Panc1 (cell line): Measurements from ENCODE around the gene WASF3. TPM values are rescaled to one million over a fixed set of nuclear protein-coding genes. Genes with fewer than 3 reads are reported as not detected.

Experiments used
- ATAC-seq: fragments of 200-7000 bp; cut with Tn5 transposase; 2 replicates; pipeline ENCODE4 v1.9.1; 2020; ENCODE audit warnings: mild to moderate bottlenecking, moderate library complexity
- BruUV-seq: library from RNA; stranded (reverse); fragments of 400-500 nt; replicated peaks from 2 replicates; lab custom pipeline; 2021; lab: Mats Ljungman, UMichigan
- CTCF ChIA-PET: fragments of 300-600 bp; sonication (Branson Sonifier 250); formaldehyde crosslinking; loops from one replicate; lab custom pipeline; 2022; ENCODE audit warnings: antibody characterized with exemption; lab: Charles Lee
- POLR2A ChIA-PET: fragments of 300-600 bp; sonication (Branson Sonifier 250); formaldehyde crosslinking; loops from one replicate; lab custom pipeline; 2022; ENCODE audit warnings: antibody characterized with exemption; lab: Charles Lee
- DNase-seq: peaks from one replicate; pipeline ENCODE4 v3.0.0-alpha.2; 2010; ENCODE audit warnings: low read depth, low spot score
- H3K27ac ChIP-seq: 2 replicates; pipeline ENCODE4 v1.5.1; 2011; ENCODE audit warnings: mild to moderate bottlenecking, low read length, inconsistent platforms
- H3K27me3 ChIP-seq: fragments of 200-500 bp; sonication (Bioruptor generic); 2 replicates; pipeline ENCODE4 v1.6.0; 2014; ENCODE audit warnings: low read length, inconsistent platforms; ENCODE audit not compliant: control insufficient read depth, insufficient read depth
- H3K36me3 ChIP-seq: fragments of 200-500 bp; sonication (Bioruptor generic); 2 replicates; pipeline ENCODE4 v1.5.1; 2014; ENCODE audit warnings: inconsistent platforms, mild to moderate bottlenecking, low read length, moderate library complexity; ENCODE audit not compliant: control insufficient read depth, insufficient read depth
- H3K4me1 ChIP-seq: 2 replicates; pipeline ENCODE4 v1.5.1; 2011; ENCODE audit warnings: inconsistent platforms, mild to moderate bottlenecking, low read length, moderate library complexity; ENCODE audit not compliant: control insufficient read depth, insufficient read depth
- H3K4me3 ChIP-seq, 2 experiments: 2 replicates each; pipeline ENCODE4 v1.5.1; 2011 to 2012; ENCODE audit warnings: low read depth in 2 of 2, low read length in 2 of 2, mild to moderate bottlenecking in 2 of 2, inconsistent platforms in 1 of 2, moderate library complexity in 1 of 2
- H3K9me3 ChIP-seq: fragments of 200-500 bp; sonication (Bioruptor generic); 2 replicates; pipeline ENCODE4 v1.5.1; 2014; ENCODE audit warnings: low read depth, mild to moderate bottlenecking, inconsistent platforms, low read length, moderate library complexity; ENCODE audit not compliant: control insufficient read depth, insufficient read depth
- POLR2AphosphoS5 ChIP-seq: IDR thresholded peaks from 2 replicates; pipeline ENCODE4 v1.6.1; 2012; ENCODE audit warnings: mild to moderate bottlenecking, low read depth, low read length, moderate library complexity
- SIN3A ChIP-seq: IDR thresholded peaks from 2 replicates; pipeline ENCODE4 v1.6.1; 2012; ENCODE audit warnings: low read depth, mild to moderate bottlenecking, low read length, moderate library complexity, borderline replicate concordance; ENCODE audit not compliant: insufficient read depth
- TCF7L2 ChIP-seq: IDR thresholded peaks from 2 replicates; pipeline ENCODE4 v1.6.1; 2011; ENCODE audit warnings: mild to moderate bottlenecking, low read depth, low read length, inconsistent platforms
- in situ Hi-C: cut with HindIII; loops from 2 replicates; pipeline ENCODE4 v1.10.0; 2016; ENCODE audit warnings: low sequenced_read_pairs, low pct_unique_long_range_greater_than_20kb
- intact Hi-C: fragments of 100-400 bp; cut with micrococcal nuclease; formaldehyde crosslinking; loops from one replicate; pipeline ENCODE4 v1.10.0; 2022; ENCODE audit not compliant: unreplicated experiment
- total RNA-seq: library from RNA; stranded (reverse); gene quantifications from one replicate; pipeline ENCODE4 v1.2.1, GENCODE V29; 2021; ENCODE audit not compliant: unreplicated experiment
- TF ChIP-seq, protein P1 (sequence below), 2 experiments: IDR thresholded peaks; 2 replicates each; pipeline ENCODE4 v1.6.1; 2011 to 2012; ENCODE audit warnings: low read depth in 2 of 2, control low read depth in 1 of 2, low read length in 1 of 2, mild to moderate bottlenecking in 1 of 2, moderate library complexity in 1 of 2; ENCODE audit not compliant: insufficient read depth in 1 of 2
- TF ChIP-seq, protein P2 (sequence below): fragments of 450-650 bp; IDR thresholded peaks from 2 replicates; pipeline ENCODE4 v1.5.1; 2017; ENCODE audit warnings: mild to moderate bottlenecking

Gene WASF3
- total RNA-seq, 1 experiment from 2014 or later = 20.2 TPM

- DNase-seq (no peak), ATAC-seq (no peak)
- H3K27me3 ChIP-seq = no peaks in the 10 kb centered on the region
- no peak overlapping the region for H3K27ac ChIP-seq
- TF ChIP-seq SIN3A = no peak
- TF ChIP-seq, protein P1, sequence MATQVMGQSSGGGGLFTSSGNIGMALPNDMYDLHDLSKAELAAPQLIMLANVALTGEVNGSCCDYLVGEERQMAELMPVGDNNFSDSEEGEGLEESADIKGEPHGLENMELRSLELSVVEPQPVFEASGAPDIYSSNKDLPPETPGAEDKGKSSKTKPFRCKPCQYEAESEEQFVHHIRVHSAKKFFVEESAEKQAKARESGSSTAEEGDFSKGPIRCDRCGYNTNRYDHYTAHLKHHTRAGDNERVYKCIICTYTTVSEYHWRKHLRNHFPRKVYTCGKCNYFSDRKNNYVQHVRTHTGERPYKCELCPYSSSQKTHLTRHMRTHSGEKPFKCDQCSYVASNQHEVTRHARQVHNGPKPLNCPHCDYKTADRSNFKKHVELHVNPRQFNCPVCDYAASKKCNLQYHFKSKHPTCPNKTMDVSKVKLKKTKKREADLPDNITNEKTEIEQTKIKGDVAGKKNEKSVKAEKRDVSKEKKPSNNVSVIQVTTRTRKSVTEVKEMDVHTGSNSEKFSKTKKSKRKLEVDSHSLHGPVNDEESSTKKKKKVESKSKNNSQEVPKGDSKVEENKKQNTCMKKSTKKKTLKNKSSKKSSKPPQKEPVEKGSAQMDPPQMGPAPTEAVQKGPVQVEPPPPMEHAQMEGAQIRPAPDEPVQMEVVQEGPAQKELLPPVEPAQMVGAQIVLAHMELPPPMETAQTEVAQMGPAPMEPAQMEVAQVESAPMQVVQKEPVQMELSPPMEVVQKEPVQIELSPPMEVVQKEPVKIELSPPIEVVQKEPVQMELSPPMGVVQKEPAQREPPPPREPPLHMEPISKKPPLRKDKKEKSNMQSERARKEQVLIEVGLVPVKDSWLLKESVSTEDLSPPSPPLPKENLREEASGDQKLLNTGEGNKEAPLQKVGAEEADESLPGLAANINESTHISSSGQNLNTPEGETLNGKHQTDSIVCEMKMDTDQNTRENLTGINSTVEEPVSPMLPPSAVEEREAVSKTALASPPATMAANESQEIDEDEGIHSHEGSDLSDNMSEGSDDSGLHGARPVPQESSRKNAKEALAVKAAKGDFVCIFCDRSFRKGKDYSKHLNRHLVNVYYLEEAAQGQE (IDR thresholded peaks at IDR 0.05; ENCODE audit: insufficient read depth in 1 of 2, low read depth in 2 of 2, low read length in 1 of 2) = no peak
- TF ChIP-seq POLR2AphosphoS5 = no peak
- TF ChIP-seq, protein P2, sequence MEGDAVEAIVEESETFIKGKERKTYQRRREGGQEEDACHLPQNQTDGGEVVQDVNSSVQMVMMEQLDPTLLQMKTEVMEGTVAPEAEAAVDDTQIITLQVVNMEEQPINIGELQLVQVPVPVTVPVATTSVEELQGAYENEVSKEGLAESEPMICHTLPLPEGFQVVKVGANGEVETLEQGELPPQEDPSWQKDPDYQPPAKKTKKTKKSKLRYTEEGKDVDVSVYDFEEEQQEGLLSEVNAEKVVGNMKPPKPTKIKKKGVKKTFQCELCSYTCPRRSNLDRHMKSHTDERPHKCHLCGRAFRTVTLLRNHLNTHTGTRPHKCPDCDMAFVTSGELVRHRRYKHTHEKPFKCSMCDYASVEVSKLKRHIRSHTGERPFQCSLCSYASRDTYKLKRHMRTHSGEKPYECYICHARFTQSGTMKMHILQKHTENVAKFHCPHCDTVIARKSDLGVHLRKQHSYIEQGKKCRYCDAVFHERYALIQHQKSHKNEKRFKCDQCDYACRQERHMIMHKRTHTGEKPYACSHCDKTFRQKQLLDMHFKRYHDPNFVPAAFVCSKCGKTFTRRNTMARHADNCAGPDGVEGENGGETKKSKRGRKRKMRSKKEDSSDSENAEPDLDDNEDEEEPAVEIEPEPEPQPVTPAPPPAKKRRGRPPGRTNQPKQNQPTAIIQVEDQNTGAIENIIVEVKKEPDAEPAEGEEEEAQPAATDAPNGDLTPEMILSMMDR = no peak
- no peak for TF ChIP-seq TCF7L2
- BruUV-seq = no TSS peak
- H3K9me3 ChIP-seq = no peaks in the 10 kb centered on the region
- peaks cover 15% of the 10 kb centered on the region for H3K4me1 ChIP-seq
- H3K4me3 ChIP-seq = no peak overlapping the region
- in situ Hi-C loops = no loop called here
- POLR2A ChIA-PET = interaction anchor here (0.7 kb wide), 1 partner anchor 32 kb away, joined by 10 read pairs; no protein-coding TSS in a partner anchor
- intact Hi-C loops = no loop called here
- H3K36me3 ChIP-seq = no peaks in the 10 kb centered on the region
- CTCF ChIA-PET = interaction anchor here (0.8 kb wide), 1 partner anchor 66 kb away, joined by 7 read pairs; no protein-coding TSS in a partner anchor
Observed at GRCh38 chr13:26563713-26564112, 6.2 kb downstream of the WASF3 start.

- H3K27ac ChIP-seq = no peak overlapping the region
- no peaks in the 10 kb centered on the region for H3K27me3 ChIP-seq
- H3K36me3 ChIP-seq = no peaks in the 10 kb centered on the region
- intact Hi-C loops = no loop called here
- no peak for ATAC-seq
- H3K9me3 ChIP-seq = peaks cover under 1% of the 10 kb centered on the region; the same call in 1 of the 2 replicates
- DNase-seq = no peak
- no TSS peak for BruUV-seq
- H3K4me3 ChIP-seq = no peak overlapping the region
- POLR2A ChIA-PET = no interaction called here
- H3K4me1 ChIP-seq = no peaks in the 10 kb centered on the region
- in situ Hi-C loops = no loop called here
- CTCF ChIA-PET = no interaction called here
- no peak for TF ChIP-seq POLR2AphosphoS5
- no peak for TF ChIP-seq TCF7L2
- TF ChIP-seq, protein P2 = no peak
- TF ChIP-seq SIN3A = no peak
- TF ChIP-seq, protein P1 (IDR thresholded peaks at IDR 0.05; ENCODE audit: insufficient read depth in 1 of 2, low read depth in 2 of 2, low read length in 1 of 2) = no peak
Observed at GRCh38 chr13:26568132-26568815, 10.8 kb downstream of the WASF3 start.
